Inflammatory macrophage treated with lipopolysaccharide for 4 hours (primary cell): ENCODE measurements around the gene GANC.
"Not testable (repeated sequence)": the region's sequence is repeated elsewhere in the genome, so short reads cannot be mapped to it uniquely, and the experiment has no call there.

Experiments
- DNase-seq: peaks from one replicate; pipeline ENCODE4 v3.0.0-alpha.2; 2020

The GANC gene

GRCh38 chr15:42283671-42284070 is 10.7 kb downstream of the GANC start:
- DNase-seq, result no peak

GRCh38 chr15:42284551-42284950 is 11.6 kb downstream of the GANC start:
- no peak for DNase-seq

- peak; percentile 19 for DNase-seq
Observed at GRCh38 chr15:42285034-42285433, 12.0 kb downstream of the GANC start.

DNA sequence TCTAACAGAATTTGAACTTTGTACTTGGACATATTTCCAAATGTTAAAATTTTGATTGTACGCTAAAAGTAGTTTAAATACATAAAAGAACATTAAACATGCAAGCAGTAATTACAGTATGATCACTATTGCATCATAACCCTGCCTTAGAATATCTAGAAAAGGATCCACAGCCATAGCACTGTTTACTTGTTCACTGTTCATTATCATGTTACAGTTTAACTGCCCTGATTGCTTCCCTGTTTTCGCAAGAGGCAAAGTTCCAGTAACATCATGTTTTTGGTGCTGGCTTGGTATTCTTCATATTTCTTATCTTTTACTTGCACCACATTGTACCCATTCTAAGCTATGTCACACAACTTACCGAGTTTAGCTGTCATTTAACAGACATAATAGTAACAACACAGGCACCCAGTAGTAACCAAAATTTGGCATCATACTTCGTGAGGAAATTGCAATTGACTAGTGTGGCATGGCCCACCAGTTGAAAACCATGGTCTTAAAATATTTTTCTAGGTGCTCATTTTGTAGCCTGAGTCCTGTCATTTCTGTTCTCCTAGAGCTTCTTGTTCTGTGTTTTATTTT is 13.5 kb downstream of the GANC start:
- no peak for DNase-seq

DNA sequence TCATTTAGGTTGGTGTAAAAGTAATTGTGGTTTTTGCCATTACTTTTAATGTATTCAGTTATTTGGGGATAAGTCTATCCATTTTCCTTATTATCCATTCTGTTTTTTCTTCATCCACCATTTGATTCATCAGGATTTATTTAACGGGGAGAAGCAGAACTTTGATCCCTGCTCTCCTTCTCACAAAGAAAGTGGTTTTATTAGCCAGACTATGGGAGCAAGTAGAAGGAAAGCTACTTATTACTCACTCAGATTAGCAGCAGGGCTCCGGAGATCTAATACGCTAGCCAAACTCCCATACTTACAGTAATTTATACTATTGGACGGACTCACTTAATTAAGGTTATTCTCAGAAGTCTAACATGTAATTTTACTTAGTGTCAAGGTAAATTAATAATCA is 14.9 kb downstream of the GANC start:
- DNase-seq, result no peak

DNA sequence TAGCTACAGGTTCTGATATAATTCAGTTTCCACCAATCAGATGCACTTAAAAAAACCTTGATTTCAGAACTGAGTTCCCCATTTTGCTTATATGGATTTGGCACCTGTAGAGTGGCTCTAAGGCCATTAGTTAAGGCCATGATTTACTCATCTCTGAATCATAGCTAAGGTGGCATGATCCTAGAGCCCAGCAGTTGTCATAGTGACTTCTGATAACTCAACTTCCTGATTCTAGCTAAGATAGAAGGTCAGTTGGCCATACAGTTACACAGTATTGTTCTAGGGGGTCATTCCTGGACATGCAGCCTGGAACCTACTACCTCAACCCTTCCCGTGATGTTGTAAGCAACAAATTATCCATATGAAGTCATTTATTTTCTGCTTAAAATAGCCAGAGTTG is 16.2 kb downstream of the GANC start:
- no peak for DNase-seq

GRCh38 chr15:42301004-42301403 is 28.0 kb downstream of the GANC start:
- DNase-seq, result not testable (repeated sequence)

DNA sequence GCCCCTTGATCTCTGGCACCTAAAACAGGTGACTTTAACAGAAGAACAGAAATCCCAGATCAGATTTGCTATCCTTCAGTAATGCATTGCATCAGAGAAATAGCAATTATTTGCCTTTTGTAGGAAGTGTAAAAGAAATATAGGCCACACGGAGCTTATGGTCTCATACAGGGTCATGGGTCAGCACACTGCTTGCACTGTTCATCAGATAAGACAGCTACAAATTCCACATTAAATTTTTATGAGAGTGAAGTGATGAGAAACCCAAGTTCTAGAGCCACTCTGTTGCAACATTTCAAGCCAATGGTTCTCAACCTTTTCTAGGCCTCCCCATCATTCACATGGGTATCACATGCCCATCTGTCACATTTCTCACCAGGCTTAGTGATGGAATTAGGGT is 33.7 kb downstream of the GANC start:
- no peak for DNase-seq

- no peak for DNase-seq
Observed at GRCh38 chr15:42313463-42313862, 40.5 kb downstream of the GANC start.

- no peak for DNase-seq
Observed at GRCh38 chr15:42314818-42315217, 41.8 kb downstream of the GANC start.

- DNase-seq, result no peak
Observed at GRCh38 chr15:42315521-42315920, 42.5 kb downstream of the GANC start.

- not testable (repeated sequence) for DNase-seq
Observed at GRCh38 chr15:42316282-42316805, 43.3 kb downstream of the GANC start.

- no peak for DNase-seq
Observed at GRCh38 chr15:42319206-42319605, 46.2 kb downstream of the GANC start.

DNA sequence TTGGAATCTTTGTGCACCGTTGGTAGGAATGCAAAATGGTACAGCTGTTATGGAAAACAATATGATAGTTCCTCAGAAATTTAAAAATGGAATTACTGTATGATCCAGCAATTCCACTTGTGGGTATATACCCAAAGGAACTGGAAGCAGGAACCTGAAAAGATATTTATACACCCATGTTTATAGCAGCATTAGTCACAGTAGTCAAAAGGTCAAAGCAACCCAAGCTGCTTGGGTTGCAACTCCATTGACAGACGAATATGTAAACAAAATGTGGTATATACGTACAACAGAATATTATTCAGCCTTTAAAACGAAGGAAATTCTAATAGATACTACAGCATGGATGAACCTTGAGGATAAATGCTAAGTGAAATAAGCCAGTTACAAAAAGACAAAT is 51.3 kb downstream of the GANC start:
- no peak for DNase-seq

DNA sequence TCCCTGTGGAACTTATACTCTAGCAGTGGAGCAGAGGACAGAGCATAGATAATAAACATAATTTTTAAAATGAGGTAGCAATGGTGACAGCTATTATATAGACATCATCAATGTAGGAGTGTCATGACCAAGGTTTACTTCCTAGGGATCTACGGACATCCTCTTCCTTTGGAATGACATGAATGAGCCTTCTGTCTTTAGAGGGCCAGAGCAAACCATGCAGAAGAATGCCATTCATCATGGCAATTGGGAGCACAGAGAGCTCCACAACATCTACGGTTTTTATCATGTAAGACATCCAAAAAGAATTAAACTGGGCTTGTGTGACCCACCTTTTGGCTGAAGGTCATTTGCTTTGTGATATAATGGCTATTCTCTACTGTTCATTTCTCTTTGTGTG is 56.2 kb downstream of the GANC start:
- DNase-seq, result no peak

DNA sequence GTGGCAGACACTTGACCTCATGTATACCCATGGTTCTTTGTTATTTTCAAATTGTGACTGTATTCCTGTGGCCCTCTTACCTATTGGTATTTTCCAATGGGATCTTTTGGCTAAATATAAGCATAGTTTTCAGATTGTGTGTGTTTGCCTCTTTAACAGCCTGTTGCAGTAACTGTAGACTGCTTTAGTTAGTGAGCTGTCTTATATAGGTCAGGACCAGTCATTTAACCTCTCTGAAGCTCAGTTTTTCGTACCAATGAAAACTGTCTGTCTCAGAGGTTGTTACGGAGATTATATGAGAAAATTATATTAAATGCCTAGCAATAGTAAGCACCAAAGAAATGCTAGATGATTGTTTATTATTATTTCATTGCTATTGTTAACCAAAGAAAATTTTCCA is 57.0 kb downstream of the GANC start:
- no peak for DNase-seq

- no peak for DNase-seq
Observed at GRCh38 chr15:42331235-42331634, 58.2 kb downstream of the GANC start.

GRCh38 chr15:42332331-42332730 is 59.3 kb downstream of the GANC start:
- DNase-seq, result no peak

DNA sequence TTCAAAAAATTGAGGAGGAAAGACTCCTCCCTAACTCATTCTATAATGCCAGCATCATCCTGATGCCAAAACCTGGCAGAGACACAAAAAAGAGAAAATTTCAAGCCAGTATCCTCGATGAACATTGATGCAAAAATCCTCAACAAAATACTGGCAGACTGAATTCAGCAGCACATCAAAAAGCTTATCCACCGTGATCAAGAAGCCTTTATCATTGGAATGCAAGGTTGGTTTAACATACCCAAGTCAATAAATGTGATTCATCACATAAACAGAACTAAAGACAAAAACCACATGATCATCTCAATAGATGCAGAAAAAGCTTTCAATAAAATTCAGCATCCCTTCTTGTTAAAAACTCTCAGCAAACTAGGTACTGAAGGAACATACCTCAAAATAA is 62.1 kb downstream of the GANC start:
- DNase-seq, result no peak

DNA sequence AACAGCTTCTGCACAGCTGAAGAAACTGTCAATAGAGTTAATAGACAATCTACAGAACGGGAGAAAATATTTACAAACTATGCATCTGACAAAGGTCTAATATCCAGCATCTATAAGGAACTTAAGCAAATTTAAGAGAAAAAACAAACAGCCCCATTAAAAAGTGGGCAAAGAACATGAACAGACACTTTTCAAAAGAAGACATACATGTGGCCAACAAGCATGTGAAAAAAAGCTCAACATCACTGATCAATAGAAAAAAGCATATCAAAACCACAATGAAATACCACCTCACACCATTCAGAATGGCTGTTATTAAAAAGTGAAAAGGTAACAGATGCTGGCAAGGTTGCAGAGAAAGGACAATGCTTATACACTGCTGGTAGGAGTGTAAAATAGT is 63.6 kb downstream of the GANC start:
- DNase-seq, result not testable (repeated sequence)

DNA sequence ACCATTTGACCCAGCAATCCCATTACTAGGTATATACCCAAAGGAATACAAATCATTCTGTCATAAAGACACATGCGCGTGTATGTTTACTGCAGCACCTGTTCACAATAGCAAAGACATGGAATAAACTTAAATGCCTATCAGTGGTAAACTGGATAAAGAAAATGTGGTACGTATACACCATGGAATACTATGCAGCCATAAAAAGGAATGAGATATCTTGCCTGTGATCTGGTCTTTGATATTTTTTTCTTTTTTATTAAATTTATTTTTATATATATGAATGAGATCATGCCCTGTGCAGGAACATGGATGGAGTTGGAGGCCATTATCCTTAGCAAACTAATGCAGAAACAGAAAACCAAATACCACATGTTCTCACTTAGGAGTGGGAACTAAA is 64.1 kb downstream of the GANC start:
- DNase-seq, result not testable (repeated sequence)

- no peak for DNase-seq
Observed at GRCh38 chr15:42338500-42338899, 65.5 kb downstream of the GANC start.

GRCh38 chr15:42343596-42344232 is 70.7 kb downstream of the GANC start:
- DNase-seq, result no peak

- no peak for DNase-seq
Observed at GRCh38 chr15:42344763-42345162, 71.8 kb downstream of the GANC start.

DNA sequence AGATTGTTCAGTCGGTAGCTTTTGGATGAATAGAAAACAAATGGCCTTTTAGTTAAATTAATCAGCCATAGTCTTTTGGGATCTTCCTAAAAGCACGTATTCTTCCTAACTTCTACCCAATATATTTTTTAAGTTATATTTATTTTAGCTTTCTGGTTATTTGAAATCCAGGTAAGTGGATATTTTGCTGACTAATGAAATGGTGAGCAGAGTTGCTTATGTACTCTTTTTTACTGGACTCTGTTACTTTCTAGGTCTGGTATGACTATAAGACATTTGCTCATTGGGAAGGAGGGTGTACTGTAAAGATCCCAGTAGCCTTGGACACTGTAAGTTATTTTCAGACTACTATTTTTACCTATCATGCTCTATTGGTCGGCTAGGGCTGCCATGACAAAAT is 72.5 kb downstream of the GANC start:
- no peak for DNase-seq
